Measurements from ENCODE around the gene SPOP. TPM values are rescaled to one million over a fixed set of nuclear protein-coding genes. Genes with fewer than 3 reads are reported as not detected.
A peak's percentile ranks its signal among the peaks of the same experiment; 100 is the strongest.
"Not testable (repeated sequence)": the region's sequence is repeated elsewhere in the genome, so short reads cannot be mapped to it uniquely, and the experiment has no call there.

SPOP gene
- total RNA-seq, 6 experiments from 2014 or later: 53.2 to 60.6 (median 55.6) TPM

GRCh38 chr17:49676276-49676868 is 1.5 kb downstream of the SPOP start:
- Mint-ChIP-seq H3K4me3 (peak overlapping the region; percentile 91), H3K4me1 (ENCODE audit: low read depth) (peaks cover 40% of the 10 kb centered on the region), H3K27ac (peak overlapping the region; percentile 94), H3K9me3 (no peaks in the 10 kb centered on the region), H3K27me3 (ENCODE audit: insufficient read depth) (peaks cover 10% of the 10 kb centered on the region; the same call in 1 of the 2 replicates), H3K36me3 (ENCODE audit: low read depth) (peaks cover 17% of the 10 kb centered on the region)
- peak; percentile 78 for DNase-seq
- no peak for TF ChIP-seq CTCF (IDR thresholded peaks at IDR 0.05)

GRCh38 chr17:49674507-49674906 is 3.4 kb downstream of the SPOP start:
- Mint-ChIP-seq H3K4me1 (ENCODE audit: low read depth) (peaks cover 58% of the 10 kb centered on the region), H3K36me3 (ENCODE audit: low read depth) (peaks cover 17% of the 10 kb centered on the region), H3K27ac (peak overlapping the region; percentile 94), H3K27me3 (ENCODE audit: insufficient read depth) (0 out of 2 replicates have a peak, but pooled peaks cover 4% of the 10 kb centered on the region), H3K4me3 (no peak overlapping the region; the same call in 1 of the 2 replicates), H3K9me3 (no peaks in the 10 kb centered on the region)
- no peak for TF ChIP-seq CTCF (IDR thresholded peaks at IDR 0.05)
- DNase-seq: no peak

- peaks cover 58% of the 10 kb centered on the region for H3K4me1 Mint-ChIP-seq (ENCODE audit: low read depth)
- H3K4me3 Mint-ChIP-seq; H3K27me3 Mint-ChIP-seq (ENCODE audit: insufficient read depth); DNase-seq; H3K9me3 Mint-ChIP-seq: not testable (repeated sequence)
- H3K36me3 Mint-ChIP-seq (ENCODE audit: low read depth): peaks cover 17% of the 10 kb centered on the region
- peak overlapping the region; percentile 38; the same call in 1 of the 2 replicates for H3K27ac Mint-ChIP-seq
Observed at GRCh38 chr17:49673679-49674078, 4.2 kb downstream of the SPOP start.

GRCh38 chr17:49670641-49671040 is 7.3 kb downstream of the SPOP start:
- H3K36me3 Mint-ChIP-seq (ENCODE audit: low read depth): peaks cover 17% of the 10 kb centered on the region
- H3K27ac Mint-ChIP-seq: peak overlapping the region; percentile 56
- H3K4me1 Mint-ChIP-seq (ENCODE audit: low read depth): peaks cover 40% of the 10 kb centered on the region
- no peak overlapping the region for H3K4me3 Mint-ChIP-seq
- H3K27me3 Mint-ChIP-seq (ENCODE audit: insufficient read depth): no peaks in the 10 kb centered on the region
- no peaks in the 10 kb centered on the region for H3K9me3 Mint-ChIP-seq
- no peak for TF ChIP-seq CTCF (IDR thresholded peaks at IDR 0.05)
- DNase-seq: no peak

GRCh38 chr17:49670002-49670401 is 7.9 kb downstream of the SPOP start:
- Mint-ChIP-seq H3K4me3 (no peak overlapping the region), H3K4me1 (ENCODE audit: low read depth) (peaks cover 33% of the 10 kb centered on the region), H3K27ac (peak overlapping the region; percentile 31; the same call in 1 of the 2 replicates), H3K27me3 (ENCODE audit: insufficient read depth) (no peaks in the 10 kb centered on the region), H3K36me3 (ENCODE audit: low read depth) (peaks cover 12% of the 10 kb centered on the region), H3K9me3 (no peaks in the 10 kb centered on the region)
- no peak for TF ChIP-seq CTCF (IDR thresholded peaks at IDR 0.05)
- no peak for DNase-seq

- DNase-seq: no peak
- Mint-ChIP-seq H3K27ac (no peak overlapping the region), H3K4me3 (no peak overlapping the region), H3K4me1 (ENCODE audit: low read depth) (peaks cover 23% of the 10 kb centered on the region), H3K36me3 (ENCODE audit: low read depth) (peaks cover 10% of the 10 kb centered on the region), H3K9me3 (no peaks in the 10 kb centered on the region), H3K27me3 (ENCODE audit: insufficient read depth) (no peaks in the 10 kb centered on the region)
- TF ChIP-seq CTCF (IDR thresholded peaks at IDR 0.05): no peak
Observed at GRCh38 chr17:49667854-49668253, 10.0 kb downstream of the SPOP start.
